HFF-Myc (cell line): ENCODE measurements around the gene TMEM182.

Source experiments
- DNase-seq: peaks from one replicate; pipeline ENCODE4 v3.0.0-alpha.2; 2011; ENCODE audit warnings: low read depth; ENCODE audit errors: extremely low read depth
- H3K4me3 ChIP-seq: replicated peaks from 2 replicates; pipeline ENCODE4 v1.5.1; 2011; ENCODE audit warnings: low read depth, mild to moderate bottlenecking, control low read depth, low read length
- CTCF ChIP-seq: IDR thresholded peaks from 2 replicates; pipeline ENCODE4 v1.5.1; 2012; ENCODE audit warnings: mild to moderate bottlenecking, low read depth, low read length, control low read depth; ENCODE audit errors: missing control alignments

Gene TMEM182

GRCh38 chr2:102735416-102736109, 26.3 kb upstream of the TMEM182 start:
- TF ChIP-seq CTCF = no peak
- no peak for DNase-seq
- peak overlapping the region; percentile 61 for H3K4me3 ChIP-seq

GRCh38 chr2:102736110-102736409, 25.8 kb upstream of the TMEM182 start:
- no peak for DNase-seq
- TF ChIP-seq CTCF = no peak
- peak overlapping the region; percentile 61 for H3K4me3 ChIP-seq

GRCh38 chr2:102736410-102737409, 25.1 kb upstream of the TMEM182 start:
- TF ChIP-seq CTCF = no peak
- DNase-seq = no peak

GRCh38 chr2:102737431-102737830, 24.4 kb upstream of the TMEM182 start:
- DNase-seq = no peak
- no peak for TF ChIP-seq CTCF
- H3K4me3 ChIP-seq = peak overlapping the region; percentile 61

More at GRCh38 chr2:102736410-102737409, 25.1 kb upstream of the TMEM182 start:
- H3K4me3 ChIP-seq = peak overlapping the region; percentile 61

- no peak overlapping the region for H3K4me3 ChIP-seq
- DNase-seq = no peak
- TF ChIP-seq CTCF = no peak
Measured at GRCh38 chr2:102743259-102743658, 18.6 kb upstream of the TMEM182 start.

GRCh38 chr2:102748107-102748506, 13.7 kb upstream of the TMEM182 start:
- H3K4me3 ChIP-seq = no peak overlapping the region
- TF ChIP-seq CTCF = no peak
- no peak for DNase-seq
